K562 (cell line): ENCODE results near the gene ITGA6. TPM values are rescaled to one million over a fixed set of nuclear protein-coding genes. Genes with fewer than 3 reads are reported as not detected.

ENCODE experiments used
- ATAC-seq: fragments of 200-7000 bp; cut with Tn5 transposase; 3 replicates; pipeline ENCODE4 v1.9.1; 2020; ENCODE audit warnings: moderate library complexity
- BruUV-seq: library from RNA; stranded (reverse); fragments of 400-500 nt; replicated peaks from 2 replicates; lab custom pipeline; 2021; lab: Mats Ljungman, UMichigan
- CTCF ChIA-PET: fragments of 300-600 bp; formaldehyde crosslinking; extraction: SDS; loops from one replicate; lab custom pipeline; 2021; ENCODE audit warnings: low intra/inter-chr PET ratio; lab: Yijun Ruan, JAX
- POLR2A ChIA-PET: fragments of 300-600, 350-650 bp; sonication (Branson Sonifier 250); formaldehyde crosslinking; extraction: SDS; loops from one replicate; lab custom pipeline; 2021; ENCODE audit warnings: antibody characterized with exemption, inconsistent platforms; lab: Yijun Ruan, JAX
- DNase-seq, 4 experiments: peaks; one replicate each; pipeline versions ENCODE4 v3.0.0 to v3.0.0-alpha.2; 2011 to 2018; ENCODE audit warnings: low spot score in 3 of 4, mixed read lengths in 3 of 4; ENCODE audit errors: extremely low read depth in 1 of 4
- FAIRE-seq: peaks from 2 replicates; lab custom pipeline; 2011; peaks lifted over from hg19 to GRCh38; lab: Jason Lieb, UNC
- H2AFZ ChIP-seq: 2 replicates; pipeline ENCODE4 v1.6.0; 2011; ENCODE audit warnings: low read depth, low read length, control low read depth, inconsistent platforms
- H3K27ac ChIP-seq: fragments of 200-600 bp; 3 replicates; pipeline ENCODE4 v1.8.0; 2011; ENCODE audit warnings: low read depth, mild to moderate bottlenecking, control low read depth, inconsistent platforms, low read length, moderate library complexity, mixed read lengths; ENCODE audit errors: extremely low read depth
- H3K27me3 ChIP-seq, 2 experiments: fragments of 300-600 bp in 1 of 2; 2 replicates in 1 of 2; 3 replicates in 1 of 2; pipeline versions ENCODE4 v1.6.0 to v1.8.0; 2011; ENCODE audit warnings: inconsistent platforms in 2 of 2, low read length in 2 of 2, mild to moderate bottlenecking in 1 of 2, mixed read lengths in 1 of 2, moderate library complexity in 1 of 2; ENCODE audit not compliant: control insufficient read depth in 2 of 2, insufficient read depth in 2 of 2
- H3K36me3 ChIP-seq: fragments of 300-600 bp; 3 replicates; pipeline ENCODE4 v1.8.0; 2011; ENCODE audit warnings: mild to moderate bottlenecking, low read length, inconsistent platforms; ENCODE audit not compliant: control insufficient read depth, insufficient read depth
- H3K4me1 ChIP-seq, 2 experiments: fragments of 200-600 bp in 1 of 2; replicated peaks in 1 of 2; 2 replicates in 1 of 2; 3 replicates in 1 of 2; pipeline versions ENCODE4 v1.5.1 to v1.8.0; 2011; ENCODE audit warnings: inconsistent platforms in 2 of 2, low read length in 2 of 2, mild to moderate bottlenecking in 1 of 2, mixed read lengths in 1 of 2, moderate library complexity in 1 of 2; ENCODE audit not compliant: control insufficient read depth in 2 of 2, insufficient read depth in 2 of 2
- H3K4me2 ChIP-seq: 2 replicates; pipeline ENCODE4 v1.6.1; 2011; ENCODE audit warnings: low read length, control low read depth, inconsistent platforms, mixed read lengths; ENCODE audit not compliant: insufficient read depth
- H3K4me3 ChIP-seq: fragments of 200-600 bp; sonication (generic), shearing (Covaris generic); 2 replicates; pipeline ENCODE4 v1.5.1; 2016; ENCODE audit warnings: control low read depth, inconsistent platforms
- H3K79me2 ChIP-seq: fragments of 200-600 bp; 3 replicates; pipeline ENCODE4 v1.8.0; 2011; ENCODE audit warnings: low read length, inconsistent platforms; ENCODE audit not compliant: control insufficient read depth, insufficient read depth
- H3K9ac ChIP-seq, 2 experiments: 2 replicates each; pipeline versions ENCODE4 v1.6.0 to v1.6.1; 2011; ENCODE audit warnings: low read depth in 2 of 2, low read length in 2 of 2, control low read depth in 1 of 2, inconsistent platforms in 1 of 2, mild to moderate bottlenecking in 1 of 2, mixed read lengths in 1 of 2; ENCODE audit not compliant: insufficient read depth in 1 of 2
- H3K9me1 ChIP-seq: one replicate; pipeline ENCODE4 v1.6.0; 2011; ENCODE audit warnings: inconsistent platforms, mild to moderate bottlenecking, low read length, moderate library complexity; ENCODE audit not compliant: control insufficient read depth, insufficient read depth
- H3K9me3 ChIP-seq: replicated peaks from 2 replicates; pipeline ENCODE4 v1.5.1; 2011; ENCODE audit warnings: low read depth, low read length, inconsistent platforms; ENCODE audit not compliant: control insufficient read depth, insufficient read depth
- H4K20me1 ChIP-seq: replicated peaks from 2 replicates; pipeline ENCODE4 v1.6.1; 2011; ENCODE audit warnings: low read length, inconsistent platforms, mixed read lengths; ENCODE audit not compliant: control insufficient read depth, insufficient read depth
- ELK3 ChIP-seq: fragments of 450-650 bp; formaldehyde crosslinking; IDR thresholded peaks from 2 replicates; pipeline ENCODE4 v1.4.0; 2020; ENCODE audit warnings: mild to moderate bottlenecking
- GTF2A2 ChIP-seq: IDR thresholded peaks from 2 replicates; pipeline ENCODE4 v1.6.1; 2016; ENCODE audit warnings: mild to moderate bottlenecking, missing genetic modification characterization, missing compliant biosample characterization
- IFI16 ChIP-seq: fragments of 250-450 bp; sonication (Bioruptor Pico); IDR thresholded peaks from 2 replicates; pipeline ENCODE4 v2.1.2; 2022; ENCODE audit warnings: mild to moderate bottlenecking, inconsistent platforms
- KLF13 ChIP-seq: fragments of 450-650 bp; IDR thresholded peaks from 2 replicates; pipeline ENCODE4 v1.6.1; 2016; ENCODE audit warnings: missing genetic modification characterization, low read depth, mild to moderate bottlenecking, missing compliant biosample characterization, moderate library complexity, borderline replicate concordance
- MLLT1 ChIP-seq, 2 experiments: fragments of 450-650 bp; IDR thresholded peaks; 2 replicates each; pipeline ENCODE4 v1.6.1; 2016
- THAP7 ChIP-seq: fragments of 250-450 bp; sonication (Bioruptor Pico); IDR thresholded peaks from 2 replicates; pipeline ENCODE4 v1.5.0; 2021
- XRCC5 ChIP-seq: fragments of 200-400 bp; formaldehyde crosslinking; IDR thresholded peaks from 2 replicates; pipeline ENCODE4 v1.6.1; 2017; ENCODE audit warnings: low read depth, mild to moderate bottlenecking, low read length
- ZNF311 ChIP-seq: fragments of 250-450 bp; sonication (Bioruptor Pico); IDR thresholded peaks from 2 replicates; pipeline ENCODE4 v1.4.0; 2020; ENCODE audit warnings: mild to moderate bottlenecking, moderate library complexity
- ZNF318 ChIP-seq, 2 experiments: fragments of 450-650 bp; IDR thresholded peaks; 2 replicates each; pipeline ENCODE4 v1.6.1; 2016; ENCODE audit warnings: mild to moderate bottlenecking in 2 of 2, borderline replicate concordance in 1 of 2, low read depth in 1 of 2, moderate library complexity in 1 of 2
- ZNF41 ChIP-seq: fragments of 250-450 bp; sonication (Bioruptor Pico); conservative IDR thresholded peaks from 2 replicates; pipeline ENCODE4 v1.4.0; 2020; ENCODE audit warnings: mild to moderate bottlenecking
- WGBS: fragments of 100-300 bp; shearing (Covaris generic); methylation state at CpG from one replicate; pipeline ENCODE4 v1.1.6; 2016; ENCODE audit warnings: low coverage, mixed read lengths; ENCODE audit not compliant: insufficient coverage; ENCODE audit errors: missing lambda C conversion rate; 5-methylcytosine and 5-hydroxymethylcytosine counted together
- in situ Hi-C: fragments of 300-500 bp; cut with MboI; formaldehyde crosslinking; loops from 4 replicates; pipeline ENCODE4 v1.15.0; 2018; ENCODE audit warnings: inconsistent platforms, mixed read lengths
- intact Hi-C: fragments of 100-400 bp; cut with micrococcal nuclease; formaldehyde crosslinking; loops from 2 replicates; pipeline ENCODE4 v1.14.2; 2022
- polyA plus RNA-seq, 8 experiments: library from polyadenylated mRNA; depleted of rRNA in 4 of 8; stranded (reverse) in 5 of 8; unstranded in 3 of 8; fragments of >200 nt; fragmentation: Nextera tagmentation in 2 of 8; fragmentation: Illumina TruSeq in 1 of 8; extraction: Ambion mirVana in 2 of 8; extraction: Trizol in 1 of 8; gene quantifications; 2 replicates each; pipeline versions ENCODE4 v1.2.1 to v1.2.3, GENCODE V29; 2011 to 2014; ENCODE audit warnings: inconsistent platforms in 1 of 8, missing spikeins in 1 of 8
- total RNA-seq, 7 experiments: library from RNA; depleted of rRNA in 6 of 7; stranded (reverse); fragments of >200 nt in 6 of 7; fragmentation: Illumina TruSeq in 2 of 7; extraction: Trizol in 2 of 7; gene quantifications; 2 replicates each; pipeline versions ENCODE4 v1.2.1 to v1.2.3, GENCODE V29; 2011 to 2021; ENCODE audit warnings: low replicate concordance in 1 of 7

Gene ITGA6
- total and polyA plus RNA-seq, 9 of the 15 experiments (the other 6 are each of a cell fraction or from before 2014, with no cell fraction given), result 0.01 to 0.29 (median 0.05) TPM; not detected in 5

- Histone ChIP-seq H3K4me3 (no peak overlapping the region), H3K4me2 (no peak overlapping the region), H3K79me2 (no peaks in the 10 kb centered on the region), H3K36me3 (no peaks in the 10 kb centered on the region), H3K9ac (no peak overlapping the region), H4K20me1 (no peaks in the 10 kb centered on the region), H3K9me3 (no peaks in the 10 kb centered on the region), H3K27me3 (peaks cover 13 to 27% of the 10 kb centered on the region in 2 experiments; a peak in 4 of 5 replicates), H3K4me1 (no peaks in the 10 kb centered on the region), H3K9me1 (no peaks in the 10 kb centered on the region), H3K27ac (no peak overlapping the region), H2AFZ (no peak overlapping the region)
- ChIA-PET POLR2A (no interaction called here), CTCF (no interaction called here)
- DNase-seq, result no peak
- ATAC-seq, result no peak
- in situ Hi-C loops (no loop called here), intact Hi-C loops (no loop called here)
- FAIRE-seq, result no peak
- WGBS, result 2% methylated on average over 3 of the region's 3 CpGs
- BruUV-seq, result no TSS peak
- TF ChIP-seq ZNF41, result no peak
- TF ChIP-seq KLF13 (tag), result no peak
- TF ChIP-seq ELK3 (CRISPR knock-in tag), result no peak
- no peak for TF ChIP-seq IFI16 (CRISPR knock-in tag)
- TF ChIP-seq XRCC5, result no peak
- no peak for TF ChIP-seq ZNF318 (IDR thresholded peaks at IDR 0.05; ENCODE audit: borderline replicate concordance in 1 of 2, low read depth in 1 of 2)
- TF ChIP-seq ZNF311 (CRISPR knock-in tag), result no peak
- TF ChIP-seq THAP7 (CRISPR knock-in tag), result no peak
- TF ChIP-seq GTF2A2 (tag), result no peak
- TF ChIP-seq MLLT1 (IDR thresholded peaks at IDR 0.05), result no peak
These were observed 61.2 kb downstream of the ITGA6 start for GRCh38 chr2:172488556-172488955.
